Activated T-cell treated with anti-CD3 and anti-CD28 coated beads, Interleukin-2, amount 50 U/mL, for 1 hour (primary cell): ENCODE results near the gene SLITRK1.

ENCODE experiments used
- DNase-seq: peaks from one replicate; pipeline ENCODE4 v3.0.0-alpha.2; 2020

SLITRK1 gene

DNA sequence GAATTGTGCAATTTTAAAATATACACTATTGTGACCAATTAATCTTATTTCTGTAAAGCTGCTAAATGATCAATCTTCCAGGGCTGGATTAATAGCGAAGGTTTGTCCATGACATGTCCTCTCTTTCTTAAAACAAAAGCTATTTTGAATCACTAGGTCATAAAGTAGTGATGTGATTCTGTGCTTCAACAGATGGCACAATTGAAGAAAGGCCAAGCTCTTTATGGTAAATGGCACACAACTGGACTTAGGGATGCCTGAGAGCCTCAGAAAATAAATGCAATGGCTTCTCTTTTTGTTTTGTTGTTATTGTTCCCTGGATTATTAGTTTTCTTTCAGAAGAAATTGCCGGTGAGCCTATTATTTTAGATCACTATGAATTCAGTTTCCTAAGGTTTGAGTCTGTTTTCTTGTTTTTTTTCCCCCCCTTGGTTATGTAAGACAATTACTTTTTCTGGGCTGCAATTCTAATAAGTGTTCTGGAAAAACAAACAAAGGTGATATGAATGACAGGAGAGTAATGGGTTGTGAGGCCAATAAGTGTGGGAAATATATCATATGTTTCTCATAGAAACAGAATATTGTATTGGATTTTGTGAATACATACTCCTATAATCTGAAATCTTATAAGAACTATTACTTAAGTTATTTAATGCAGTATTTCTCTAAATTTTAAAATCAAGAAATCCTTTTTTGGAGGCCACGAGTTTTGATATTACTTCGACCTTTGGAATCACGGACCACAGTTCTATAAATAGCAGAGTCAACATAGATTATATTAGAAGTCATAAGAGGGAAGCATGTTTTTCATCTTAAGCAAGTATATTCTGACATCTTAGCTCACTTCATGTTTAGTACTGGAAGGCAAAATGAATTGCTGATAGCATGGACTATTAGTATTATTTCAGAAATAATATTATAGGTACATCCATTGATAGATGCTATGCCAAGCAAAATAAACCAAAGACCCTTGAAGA lies 16.8 kb downstream of the SLITRK1 start:
- DNase-seq: no peak

DNA sequence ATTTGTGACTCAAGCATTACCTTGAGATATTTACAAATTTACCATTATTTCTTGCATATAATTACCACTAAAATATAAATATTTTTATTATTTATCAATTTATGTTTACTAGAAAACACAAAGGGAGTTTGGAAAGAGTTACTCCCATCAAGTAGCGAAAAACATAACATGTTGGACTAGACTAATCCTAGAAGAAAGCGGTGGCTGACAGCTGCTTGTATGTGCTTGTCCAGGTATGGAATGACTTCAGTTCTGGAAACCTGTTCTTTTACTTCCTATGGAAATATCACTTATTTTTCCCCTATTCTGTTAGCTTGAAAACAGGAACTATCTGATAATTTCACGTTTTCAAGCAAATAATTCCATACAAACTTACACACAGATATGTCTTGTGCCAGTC lies 28.5 kb downstream of the SLITRK1 start:
- DNase-seq: no peak

DNA sequence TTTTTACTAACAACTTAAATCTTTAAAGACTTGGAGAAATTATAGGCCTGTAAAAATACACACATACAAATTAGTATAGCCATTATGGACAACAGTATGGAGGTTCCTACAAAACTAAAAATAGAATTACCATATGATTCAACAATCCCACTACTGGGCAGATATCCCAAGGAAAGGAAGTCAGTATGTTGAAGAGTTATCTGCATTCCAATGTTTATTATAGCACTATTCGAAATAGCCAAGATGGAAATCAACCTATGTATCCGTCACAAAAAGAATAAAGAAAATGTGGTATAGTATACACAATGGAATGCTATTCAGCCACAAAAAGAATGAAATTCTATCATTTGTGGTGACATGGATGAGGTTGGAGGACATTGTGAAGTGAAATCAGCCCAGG lies 37.2 kb downstream of the SLITRK1 start:
- DNase-seq: no peak

DNA sequence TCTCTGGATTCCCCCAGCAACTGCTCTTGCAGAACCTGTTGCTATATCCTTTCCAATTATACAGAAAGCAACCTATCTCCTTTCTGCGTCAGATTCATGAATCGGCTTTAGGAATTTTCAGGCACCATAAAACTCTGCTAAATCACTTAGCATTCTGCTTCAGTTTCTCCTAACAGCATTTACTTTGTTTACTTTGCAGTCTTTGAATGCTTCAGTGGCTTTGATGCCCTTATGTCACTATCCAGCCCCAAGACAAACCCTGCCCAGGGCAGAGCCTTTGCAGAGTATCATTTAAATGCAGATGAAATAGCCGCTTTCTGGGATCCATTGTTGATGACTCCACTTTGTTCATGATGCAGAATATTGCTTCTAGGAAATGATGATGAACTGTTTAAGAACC lies 43.1 kb downstream of the SLITRK1 start:
- DNase-seq: no peak

DNA sequence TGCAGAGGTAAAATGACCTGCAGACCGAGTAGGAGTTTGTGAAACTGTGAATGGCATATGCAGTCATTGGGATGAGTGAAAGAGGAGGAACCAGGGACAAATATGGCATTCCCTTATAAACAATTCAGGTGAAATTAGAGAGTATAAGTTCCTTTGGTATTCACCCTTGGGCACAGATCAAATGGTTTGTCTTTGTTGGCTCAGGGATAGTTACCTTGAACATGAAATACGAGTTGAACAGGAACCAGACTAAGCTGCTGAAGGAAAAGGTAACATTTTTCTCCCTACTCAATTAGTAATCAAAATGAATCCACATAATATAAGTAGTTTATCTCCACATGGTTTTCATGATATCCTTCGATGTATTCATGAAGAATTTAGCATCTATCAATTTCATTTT lies 50.5 kb downstream of the SLITRK1 start:
- no peak for DNase-seq

DNA sequence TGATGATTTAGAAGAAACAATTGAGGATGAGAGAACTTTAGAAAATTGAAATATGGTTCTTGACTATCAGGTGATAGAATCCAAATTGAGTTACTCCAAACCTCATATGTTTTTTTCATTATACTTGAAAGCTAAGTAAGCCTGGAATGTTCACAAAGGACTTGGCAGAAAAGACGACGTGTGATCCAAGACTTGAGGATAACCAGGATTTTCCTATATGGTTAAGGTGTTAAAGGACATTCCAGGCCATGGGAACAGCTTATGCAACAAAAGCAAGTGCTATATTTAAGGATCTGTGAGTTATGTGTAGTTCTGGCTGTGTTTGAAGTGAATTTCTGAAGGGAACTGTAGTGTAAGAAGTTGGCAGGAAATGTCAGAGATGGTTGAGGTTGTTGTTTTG lies 52.5 kb downstream of the SLITRK1 start:
- no peak for DNase-seq

DNA sequence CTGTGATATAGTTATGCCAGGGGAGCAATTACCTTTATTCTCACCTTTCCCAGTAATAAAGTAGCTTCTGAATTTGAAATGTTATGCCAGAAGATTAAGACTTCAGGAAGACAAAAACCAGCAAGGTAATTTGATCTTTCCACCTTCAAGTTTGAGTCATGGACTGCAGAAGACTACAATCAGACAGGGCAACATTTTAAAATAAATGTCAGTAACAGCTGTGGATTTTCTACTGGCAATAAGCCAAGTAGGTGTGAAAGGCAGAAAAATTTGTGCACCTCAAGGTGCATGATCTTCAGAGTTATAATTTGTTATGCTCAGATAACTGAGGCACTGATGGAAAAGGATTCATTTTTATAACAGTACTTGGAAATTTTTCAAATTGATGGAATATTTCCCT lies 54.9 kb downstream of the SLITRK1 start:
- no peak for DNase-seq
